Naive thymus-derived CD4-positive, alpha-beta T cell (primary cell): Measurements from ENCODE around the gene NFILZ. TPM values are rescaled to one million over a fixed set of nuclear protein-coding genes. Genes with fewer than 3 reads are reported as not detected.

Experiments used
- polyA plus RNA-seq, 2 donors: library from polyadenylated mRNA; unstranded; fragments of 300-500 nt; fragmentation: Illumina TruSeq; gene quantifications; one replicate each; pipeline ENCODE4 v1.2.3, GENCODE V29; 2021
- total RNA-seq, 6 experiments: library from RNA in 5 of 6; stranded (reverse) in 5 of 6; gene quantifications; 1 replicate in 5 of 6; 2 replicates in 1 of 6; pipeline ENCODE4 v1.2.3 and lab custom pipeline; 2021 to 2026

Gene NFILZ
- total and polyA plus RNA-seq, 7 experiments from 2014 or later = not detected

Other genes with a start within 250 kb of the NFILZ start
- 100 to 1,000 TPM in 3 of 5 experiments, 10 to 100 TPM in 2; 77.4 to 113 (median 103) TPM for gene RAB11B, start 240.3 kb upstream of the NFILZ start, total RNA-seq
- gene RAB11B, start 240.3 kb upstream of the NFILZ start, polyA plus RNA-seq = 10 to 100 TPM; 53.1 to 63.8 TPM
- 10 to 100 TPM; 18.0 to 42.1 (median 23.4) TPM for gene MARCHF2, start 217.3 kb upstream of the NFILZ start, total RNA-seq
- 10 to 100 TPM; 23.2 to 41.4 TPM for gene MARCHF2, start 217.3 kb upstream of the NFILZ start, polyA plus RNA-seq
- 100 to 1,000 TPM; 175 to 280 (median 272) TPM for gene HNRNPM, start 185.7 kb upstream of the NFILZ start, total RNA-seq
- 100 to 1,000 TPM; 210 to 378 TPM for gene HNRNPM, start 185.7 kb upstream of the NFILZ start, polyA plus RNA-seq
- gene PRAM1, start 128.0 kb upstream of the NFILZ start, total RNA-seq = 10 to 100 TPM in 2 of 5 experiments, 1 to 10 TPM in 3; 1.1 to 82.8 (median 3.9) TPM
- gene PRAM1, start 128.0 kb upstream of the NFILZ start, polyA plus RNA-seq = under 1 TPM; 0.12 to 0.34 TPM
- gene ZNF414, start 116.5 kb upstream of the NFILZ start, total RNA-seq = 10 to 100 TPM; 36.0 to 69.2 (median 60.8) TPM
- 10 to 100 TPM; 20.2 to 25.4 TPM for gene ZNF414, start 116.5 kb upstream of the NFILZ start, polyA plus RNA-seq
- gene MYO1F, start 53.2 kb upstream of the NFILZ start, total RNA-seq = 100 to 1,000 TPM in 2 of 5 experiments, 10 to 100 TPM in 3; 25.5 to 472 (median 66.7) TPM
- 1 to 10 TPM in 1 of 2 donors, under 1 TPM in 1; 0.83 to 1.0 TPM for gene MYO1F, start 53.2 kb upstream of the NFILZ start, polyA plus RNA-seq
- 100 to 1,000 TPM in 1 of 5 experiments, 10 to 100 TPM in 3, 1 to 10 TPM in 1; 8.2 to 102 (median 88.9) TPM for gene ADAMTS10, start 19.9 kb upstream of the NFILZ start, total RNA-seq
- gene ADAMTS10, start 19.9 kb upstream of the NFILZ start, polyA plus RNA-seq = 1 to 10 TPM; 1.5 to 3.4 TPM
- gene ACTL9, start 68.2 kb downstream of the NFILZ start, total RNA-seq = not detected
- not detected for gene ACTL9, start 68.2 kb downstream of the NFILZ start, polyA plus RNA-seq
- gene OR2Z1, start 91.0 kb downstream of the NFILZ start, total RNA-seq = under 1 TPM in 1 of 5 experiments, not detected in 4; 0.12 TPM
- not detected for gene OR2Z1, start 91.0 kb downstream of the NFILZ start, polyA plus RNA-seq
- gene ZNF558, start 201.7 kb downstream of the NFILZ start, total RNA-seq = 10 to 100 TPM; 18.7 to 44.9 (median 26.3) TPM
- gene ZNF558, start 201.7 kb downstream of the NFILZ start, polyA plus RNA-seq = 10 to 100 TPM in 1 of 2 donors, 1 to 10 TPM in 1; 8.7 to 14.9 TPM
- gene MBD3L1, start 201.7 kb downstream of the NFILZ start, total RNA-seq = not detected
- gene MBD3L1, start 201.7 kb downstream of the NFILZ start, polyA plus RNA-seq = not detected